Measurements from ENCODE around the gene STRA6.
A peak's percentile ranks its signal among the peaks of the same experiment; 100 is the strongest.

STRA6 gene

GRCh38 chr15:74179101-74179841 is 23.3 kb downstream of the STRA6 start:
- H3K9me3 ChIP-seq (ENCODE audit: control insufficient read depth, low read length), result no peaks in the 10 kb centered on the region
- no peaks in the 10 kb centered on the region for H3K79me1 ChIP-seq (replicated peaks; ENCODE audit: low read length, poor library complexity, severe bottlenecking)
- H3K4me1 ChIP-seq (ENCODE audit: control insufficient read depth, insufficient read depth, low read depth, low read length), result peaks cover 65% of the 10 kb centered on the region
- WGBS, result 37% methylated on average over 11 of the region's 13 CpGs
- H2BK120ac ChIP-seq (ENCODE audit: low read depth, low read length), result peak overlapping the region; percentile 45
- H3K27me3 ChIP-seq (ENCODE audit: control insufficient read depth in 1 of 2, insufficient read depth in 1 of 2, low read length in 2 of 2), result no peaks in the 10 kb centered on the region
- no peak overlapping the region for H3K9ac ChIP-seq (ENCODE audit: low read length)
- peak overlapping the region; percentile 93 for H2AK5ac ChIP-seq (ENCODE audit: low read length, severe bottlenecking)
- peak overlapping the region; percentile 45 for H4K8ac ChIP-seq (ENCODE audit: low read length)
- peak; percentile 84 for DNase-seq
- H3K4me2 ChIP-seq (ENCODE audit: low read length, poor library complexity, severe bottlenecking), result no peak overlapping the region
- H3K23ac ChIP-seq (ENCODE audit: low read length in 2 of 2), result no peak overlapping the region
- peak overlapping the region in 1 of 2 experiments; percentile 9 for H3K4me3 ChIP-seq (ENCODE audit: insufficient read depth in 1 of 2, low read depth in 1 of 2, low read length in 2 of 2)
- peak overlapping the region; percentile 55 to 57 for H3K18ac ChIP-seq (ENCODE audit: low read depth in 1 of 2, low read length in 2 of 2)
- no peak overlapping the region for H4K91ac ChIP-seq (ENCODE audit: low read length)
- no peak overlapping the region for H3K14ac ChIP-seq (ENCODE audit: low read length in 2 of 2)
- no peak overlapping the region for H2BK15ac ChIP-seq (ENCODE audit: low read depth, poor library complexity, severe bottlenecking)
- no peak overlapping the region for H3K4ac ChIP-seq (ENCODE audit: low read depth in 1 of 2, low read length in 2 of 2)
- H2BK12ac ChIP-seq (ENCODE audit: low read length in 2 of 2), result peak overlapping the region; percentile 42 to 45
- H2BK5ac ChIP-seq (ENCODE audit: low read depth, low read length, poor library complexity, severe bottlenecking), result no peak overlapping the region
- H3K36me3 ChIP-seq (ENCODE audit: control insufficient read depth in 1 of 2, insufficient read depth in 2 of 2, low read depth in 1 of 2, low read length in 2 of 2), result peaks cover 14 to 22% of the 10 kb centered on the region in 2 experiments
- H2AFZ ChIP-seq (ENCODE audit: low read depth, low read length), result no peak overlapping the region
- H3K27ac ChIP-seq (ENCODE audit: low read length, poor library complexity, severe bottlenecking), result peak overlapping the region; percentile 68

GRCh38 chr15:74178326-74179100 is 24.1 kb downstream of the STRA6 start:
- no peaks in the 10 kb centered on the region for H3K27me3 ChIP-seq (ENCODE audit: control insufficient read depth in 1 of 2, insufficient read depth in 1 of 2, low read length in 2 of 2)
- H2BK120ac ChIP-seq (ENCODE audit: low read depth, low read length), result no peak overlapping the region
- 95% methylated on average over 7 of the region's 7 CpGs for WGBS

GRCh38 chr15:74176262-74177214 is 26.0 kb downstream of the STRA6 start:
- H3K4me3 ChIP-seq (ENCODE audit: insufficient read depth in 1 of 2, low read depth in 1 of 2, low read length in 2 of 2), result peak overlapping the region in 1 of 2 experiments; percentile 84
- H3K4ac ChIP-seq (ENCODE audit: low read depth in 1 of 2, low read length in 2 of 2), result no peak overlapping the region
- no peak overlapping the region for H2BK120ac ChIP-seq (ENCODE audit: low read depth, low read length)
- no peak overlapping the region for H3K23ac ChIP-seq (ENCODE audit: low read length in 2 of 2)
- 64% methylated on average over 10 of the region's 10 CpGs for WGBS
- H2AFZ ChIP-seq (ENCODE audit: low read depth, low read length), result no peak overlapping the region
- DNase-seq, result no peak
- no peaks in the 10 kb centered on the region for H3K9me3 ChIP-seq (ENCODE audit: control insufficient read depth, low read length)
- no peak overlapping the region for H2BK5ac ChIP-seq (ENCODE audit: low read depth, low read length, poor library complexity, severe bottlenecking)
- H2BK15ac ChIP-seq (ENCODE audit: low read depth, poor library complexity, severe bottlenecking), result no peak overlapping the region
- H3K27ac ChIP-seq (ENCODE audit: low read length, poor library complexity, severe bottlenecking), result peak overlapping the region; percentile 5
- peak overlapping the region; percentile 23 for H3K9ac ChIP-seq (ENCODE audit: low read length)
- H3K4me1 ChIP-seq (ENCODE audit: control insufficient read depth, insufficient read depth, low read depth, low read length), result peaks cover 78% of the 10 kb centered on the region
- no peak overlapping the region for H4K91ac ChIP-seq (ENCODE audit: low read length)
- peak overlapping the region in 1 of 2 experiments; percentile 6 for H3K14ac ChIP-seq (ENCODE audit: low read length in 2 of 2)
- H3K18ac ChIP-seq (ENCODE audit: low read depth in 1 of 2, low read length in 2 of 2), result no peak overlapping the region
- no peaks in the 10 kb centered on the region for H3K27me3 ChIP-seq (ENCODE audit: control insufficient read depth in 1 of 2, insufficient read depth in 1 of 2, low read length in 2 of 2)
- H3K36me3 ChIP-seq (ENCODE audit: control insufficient read depth in 1 of 2, insufficient read depth in 2 of 2, low read depth in 1 of 2, low read length in 2 of 2), result peaks cover 14% of the 10 kb centered on the region in 2 experiments
- no peak overlapping the region for H2BK12ac ChIP-seq (ENCODE audit: low read length in 2 of 2)
- no peak overlapping the region for H3K4me2 ChIP-seq (ENCODE audit: low read length, poor library complexity, severe bottlenecking)
- peak overlapping the region; percentile 29 for H2AK5ac ChIP-seq (ENCODE audit: low read length, severe bottlenecking)
- no peaks in the 10 kb centered on the region for H3K79me1 ChIP-seq (replicated peaks; ENCODE audit: low read length, poor library complexity, severe bottlenecking)
- no peak overlapping the region for H4K8ac ChIP-seq (ENCODE audit: low read length)

More at GRCh38 chr15:74178326-74179100, 24.1 kb downstream of the STRA6 start:
- H3K4me1 ChIP-seq (ENCODE audit: control insufficient read depth, insufficient read depth, low read depth, low read length), result peaks cover 73% of the 10 kb centered on the region
- no peak overlapping the region for H3K14ac ChIP-seq (ENCODE audit: low read length in 2 of 2)
- H3K4me2 ChIP-seq (ENCODE audit: low read length, poor library complexity, severe bottlenecking), result no peak overlapping the region
- H3K36me3 ChIP-seq (ENCODE audit: control insufficient read depth in 1 of 2, insufficient read depth in 2 of 2, low read depth in 1 of 2, low read length in 2 of 2), result peaks cover 14 to 21% of the 10 kb centered on the region in 2 experiments
- H3K23ac ChIP-seq (ENCODE audit: low read length in 2 of 2), result no peak overlapping the region
- H3K9me3 ChIP-seq (ENCODE audit: control insufficient read depth, low read length), result no peaks in the 10 kb centered on the region
- peak overlapping the region; percentile 45 for H4K8ac ChIP-seq (ENCODE audit: low read length)
- no peak overlapping the region for H3K9ac ChIP-seq (ENCODE audit: low read length)
- H3K4me3 ChIP-seq (ENCODE audit: insufficient read depth in 1 of 2, low read depth in 1 of 2, low read length in 2 of 2), result no peak overlapping the region
- H2BK12ac ChIP-seq (ENCODE audit: low read length in 2 of 2), result peak overlapping the region; percentile 42 to 60
- no peak overlapping the region for H3K4ac ChIP-seq (ENCODE audit: low read depth in 1 of 2, low read length in 2 of 2)
- H4K91ac ChIP-seq (ENCODE audit: low read length), result no peak overlapping the region
- peak overlapping the region; percentile 68 for H3K27ac ChIP-seq (ENCODE audit: low read length, poor library complexity, severe bottlenecking)
- H2AFZ ChIP-seq (ENCODE audit: low read depth, low read length), result no peak overlapping the region
- no peak overlapping the region for H2BK15ac ChIP-seq (ENCODE audit: low read depth, poor library complexity, severe bottlenecking)
- H3K79me1 ChIP-seq (replicated peaks; ENCODE audit: low read length, poor library complexity, severe bottlenecking), result no peaks in the 10 kb centered on the region
- H2BK5ac ChIP-seq (ENCODE audit: low read depth, low read length, poor library complexity, severe bottlenecking), result no peak overlapping the region
- peak overlapping the region; percentile 93 for H2AK5ac ChIP-seq (ENCODE audit: low read length, severe bottlenecking)
- H3K18ac ChIP-seq (ENCODE audit: low read depth in 1 of 2, low read length in 2 of 2), result no peak overlapping the region
- DNase-seq, result no peak
